ENCODE data around the gene GDF9. TPM values are rescaled to one million over a fixed set of nuclear protein-coding genes. Genes with fewer than 3 reads are reported as not detected.
A peak's percentile ranks its signal among the peaks of the same experiment; 100 is the strongest.

The GDF9 gene
- total RNA-seq, 1 experiment from 2014 or later, result 0.30 TPM

- in situ Hi-C loops (cut with HindIII; ENCODE audit: low pct_unique_long_range_greater_than_20kb, low sequenced_read_pairs), result no loop called here
- DNase-seq (ENCODE audit: low read depth), result no peak
Observed at GRCh38 chr5:132825834-132826391, 40.4 kb downstream of the GDF9 start.

GRCh38 chr5:132825033-132825833, 41.0 kb downstream of the GDF9 start:
- DNase-seq (ENCODE audit: low read depth), result no peak
- in situ Hi-C loops (cut with HindIII; ENCODE audit: low pct_unique_long_range_greater_than_20kb, low sequenced_read_pairs), result no loop called here

- DNase-seq (ENCODE audit: low read depth), result no peak
- in situ Hi-C loops (cut with HindIII; ENCODE audit: low pct_unique_long_range_greater_than_20kb, low sequenced_read_pairs), result no loop called here
Observed at GRCh38 chr5:132824426-132824825, 41.8 kb downstream of the GDF9 start.

- no peak for DNase-seq (ENCODE audit: low read depth)
- in situ Hi-C loops (cut with HindIII; ENCODE audit: low pct_unique_long_range_greater_than_20kb, low sequenced_read_pairs), result no loop called here
Observed at GRCh38 chr5:132823481-132824050, 42.7 kb downstream of the GDF9 start.

- no peak for DNase-seq (ENCODE audit: low read depth)
- in situ Hi-C loops (cut with HindIII; ENCODE audit: low pct_unique_long_range_greater_than_20kb, low sequenced_read_pairs), result no loop called here
Observed at GRCh38 chr5:132822650-132823480, 43.4 kb downstream of the GDF9 start.

- in situ Hi-C loops (cut with HindIII; ENCODE audit: low pct_unique_long_range_greater_than_20kb, low sequenced_read_pairs), result no loop called here
- DNase-seq (ENCODE audit: low read depth), result no peak
Observed at GRCh38 chr5:132821791-132822190, 44.5 kb downstream of the GDF9 start.

- in situ Hi-C loops (cut with HindIII; ENCODE audit: low pct_unique_long_range_greater_than_20kb, low sequenced_read_pairs), result no loop called here
Observed at GRCh38 chr5:132821350-132821749, 44.9 kb downstream of the GDF9 start.

GRCh38 chr5:132820162-132820754, 46.0 kb downstream of the GDF9 start:
- in situ Hi-C loops (cut with HindIII; ENCODE audit: low pct_unique_long_range_greater_than_20kb, low sequenced_read_pairs), result no loop called here
- DNase-seq (ENCODE audit: low read depth), result peak; percentile 61

More at GRCh38 chr5:132821350-132821749, 44.9 kb downstream of the GDF9 start:
- no peak for DNase-seq (ENCODE audit: low read depth)

GRCh38 chr5:132819468-132819867, 46.8 kb downstream of the GDF9 start:
- DNase-seq (ENCODE audit: low read depth), result no peak
- in situ Hi-C loops (cut with HindIII; ENCODE audit: low pct_unique_long_range_greater_than_20kb, low sequenced_read_pairs), result no loop called here

GRCh38 chr5:132817011-132817410, 49.3 kb downstream of the GDF9 start:
- in situ Hi-C loops (cut with HindIII; ENCODE audit: low pct_unique_long_range_greater_than_20kb, low sequenced_read_pairs), result no loop called here
- DNase-seq (ENCODE audit: low read depth), result no peak

- no peak for DNase-seq (ENCODE audit: low read depth)
- in situ Hi-C loops (cut with HindIII; ENCODE audit: low pct_unique_long_range_greater_than_20kb, low sequenced_read_pairs), result no loop called here
Observed at GRCh38 chr5:132816554-132816953, 49.7 kb downstream of the GDF9 start.

GRCh38 chr5:132816083-132816482, 50.2 kb downstream of the GDF9 start:
- in situ Hi-C loops (cut with HindIII; ENCODE audit: low pct_unique_long_range_greater_than_20kb, low sequenced_read_pairs), result no loop called here
- no peak for DNase-seq (ENCODE audit: low read depth)

- DNase-seq (ENCODE audit: low read depth), result no peak
- in situ Hi-C loops (cut with HindIII; ENCODE audit: low pct_unique_long_range_greater_than_20kb, low sequenced_read_pairs), result no loop called here
Observed at GRCh38 chr5:132815454-132815853, 50.8 kb downstream of the GDF9 start.

- in situ Hi-C loops (cut with HindIII; ENCODE audit: low pct_unique_long_range_greater_than_20kb, low sequenced_read_pairs), result no loop called here
- no peak for DNase-seq (ENCODE audit: low read depth)
Observed at GRCh38 chr5:132814503-132815294, 51.6 kb downstream of the GDF9 start.

- in situ Hi-C loops (cut with HindIII; ENCODE audit: low pct_unique_long_range_greater_than_20kb, low sequenced_read_pairs), result no loop called here
- no peak for DNase-seq (ENCODE audit: low read depth)
Observed at GRCh38 chr5:132813599-132814502, 52.4 kb downstream of the GDF9 start.

GRCh38 chr5:132812781-132813598, 53.3 kb downstream of the GDF9 start, which contains the start of gene SOWAHA:
SOWAHA (plus strand) TSS chr5:132813302; CDS start chr5:132813622, 320 bp downstream.
- DNase-seq (ENCODE audit: low read depth), result no peak
- in situ Hi-C loops (cut with HindIII; ENCODE audit: low pct_unique_long_range_greater_than_20kb, low sequenced_read_pairs), result no loop called here
